HG03520 (cell line): ENCODE results near the gene AFDN.
"Not testable (repeated sequence)": the region's sequence is repeated elsewhere in the genome, so short reads cannot be mapped to it uniquely, and the experiment has no call there.

Experiments used
- ATAC-seq: cut with Tn5 transposase; IDR thresholded peaks from one replicate; pipeline ENCODE4 v1.9.1; 2021; ENCODE audit warnings: mild to moderate bottlenecking, moderate library complexity; ENCODE audit not compliant: unreplicated experiment

Gene AFDN

GRCh38 chr6:167976116-167976657, 149.5 kb downstream of the AFDN start:
- ATAC-seq: not testable (repeated sequence)

- no peak for ATAC-seq
Measured at GRCh38 chr6:167976708-167977107, 150.0 kb downstream of the AFDN start.

- no peak for ATAC-seq
Measured at GRCh38 chr6:167977717-167978467, 151.2 kb downstream of the AFDN start.

GRCh38 chr6:167978607-167979006, 151.9 kb downstream of the AFDN start:
- no peak for ATAC-seq

DNA sequence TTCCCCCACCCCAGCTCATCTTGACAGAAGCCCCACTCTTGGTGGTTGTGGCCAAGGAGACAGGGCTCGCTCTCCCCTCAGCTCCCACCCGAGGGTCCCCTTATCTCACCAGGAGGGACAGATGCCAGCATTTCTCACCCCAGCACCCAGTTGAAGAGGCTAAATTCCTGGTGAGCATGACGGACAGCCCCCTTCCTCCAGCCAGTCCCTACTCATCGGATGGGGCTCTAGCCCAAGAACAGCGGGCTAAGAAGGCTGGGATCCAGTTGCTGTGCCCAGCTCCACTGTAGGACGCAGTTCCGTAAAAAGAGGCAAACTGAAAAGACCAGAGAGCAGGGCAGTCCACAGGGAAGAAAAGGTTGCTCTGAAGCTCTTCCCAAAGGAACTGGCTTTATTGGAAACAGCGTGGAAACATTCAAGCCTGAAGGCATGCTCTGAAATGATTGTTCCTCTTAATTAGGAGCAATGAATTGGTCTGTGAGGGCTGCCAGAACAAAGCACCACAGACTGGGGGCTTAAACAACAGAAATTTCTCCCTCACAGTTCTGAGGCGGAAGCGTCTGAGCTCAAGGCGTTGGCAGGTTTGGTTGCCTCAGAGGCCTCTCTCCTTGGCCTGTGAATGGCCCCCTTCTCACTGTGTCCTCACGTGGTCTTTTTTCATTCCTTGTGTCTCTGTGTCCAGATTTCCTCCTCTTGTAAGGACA, 152.9 kb downstream of the AFDN start:
- ATAC-seq: no peak

DNA sequence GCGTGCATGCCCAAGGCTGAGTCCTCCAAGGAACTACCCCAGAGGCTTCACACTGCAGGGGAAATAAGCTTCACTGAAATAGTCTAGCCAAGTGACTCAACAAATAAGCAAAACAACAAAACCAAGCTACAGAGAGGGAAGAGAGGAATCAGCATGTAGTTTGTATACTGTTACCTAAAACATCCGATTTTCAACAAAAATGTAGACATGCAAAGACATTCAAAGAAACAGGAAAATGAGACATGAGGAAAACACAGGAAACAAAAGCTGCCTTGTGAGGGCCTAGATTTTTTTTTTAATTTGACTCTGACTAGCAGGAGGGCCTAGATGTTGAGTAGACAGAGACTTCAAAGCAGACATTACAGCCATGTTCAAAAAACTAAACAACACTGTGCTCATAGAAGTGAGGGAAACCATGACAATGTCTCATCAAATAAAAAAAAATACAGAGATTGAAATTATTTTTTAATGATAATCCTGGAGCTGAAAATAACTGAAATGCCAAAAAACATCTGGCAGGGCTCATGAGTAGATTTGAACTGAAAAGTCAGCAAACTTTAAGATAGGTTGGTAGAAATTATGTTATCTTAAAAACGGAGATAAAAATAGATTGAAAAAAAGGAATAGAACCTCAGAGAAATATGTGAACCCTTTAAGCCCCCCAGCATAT, 154.3 kb downstream of the AFDN start:
- no peak for ATAC-seq

DNA sequence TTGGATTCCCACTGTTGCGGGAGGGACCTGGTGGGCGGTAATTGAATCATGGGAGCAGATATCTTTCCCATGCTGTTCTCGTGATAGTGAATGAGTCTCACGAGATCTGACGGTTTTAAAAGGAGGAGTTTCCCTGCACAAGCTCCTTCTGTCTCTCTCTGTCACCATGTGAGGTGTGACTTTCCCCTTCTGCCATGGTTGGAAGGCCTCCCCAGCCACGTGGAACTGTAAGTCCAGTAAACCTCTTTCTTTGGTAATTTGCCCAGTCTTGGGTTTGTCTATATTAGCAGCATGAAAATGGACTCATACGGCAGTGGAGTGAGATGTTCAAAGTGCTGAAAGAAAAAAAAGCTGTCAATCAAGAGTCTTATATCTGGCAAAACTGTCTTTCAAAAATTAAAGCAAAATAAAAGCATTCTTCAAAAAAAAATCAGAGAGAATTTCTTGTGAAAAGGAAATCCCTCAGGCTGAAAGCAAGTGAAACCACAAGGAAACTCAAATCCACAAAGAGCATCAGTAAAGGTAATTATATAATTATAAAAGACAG, 155.3 kb downstream of the AFDN start:
- no peak for ATAC-seq

- no peak for ATAC-seq
Measured at GRCh38 chr6:167984144-167984719, 157.5 kb downstream of the AFDN start.

DNA sequence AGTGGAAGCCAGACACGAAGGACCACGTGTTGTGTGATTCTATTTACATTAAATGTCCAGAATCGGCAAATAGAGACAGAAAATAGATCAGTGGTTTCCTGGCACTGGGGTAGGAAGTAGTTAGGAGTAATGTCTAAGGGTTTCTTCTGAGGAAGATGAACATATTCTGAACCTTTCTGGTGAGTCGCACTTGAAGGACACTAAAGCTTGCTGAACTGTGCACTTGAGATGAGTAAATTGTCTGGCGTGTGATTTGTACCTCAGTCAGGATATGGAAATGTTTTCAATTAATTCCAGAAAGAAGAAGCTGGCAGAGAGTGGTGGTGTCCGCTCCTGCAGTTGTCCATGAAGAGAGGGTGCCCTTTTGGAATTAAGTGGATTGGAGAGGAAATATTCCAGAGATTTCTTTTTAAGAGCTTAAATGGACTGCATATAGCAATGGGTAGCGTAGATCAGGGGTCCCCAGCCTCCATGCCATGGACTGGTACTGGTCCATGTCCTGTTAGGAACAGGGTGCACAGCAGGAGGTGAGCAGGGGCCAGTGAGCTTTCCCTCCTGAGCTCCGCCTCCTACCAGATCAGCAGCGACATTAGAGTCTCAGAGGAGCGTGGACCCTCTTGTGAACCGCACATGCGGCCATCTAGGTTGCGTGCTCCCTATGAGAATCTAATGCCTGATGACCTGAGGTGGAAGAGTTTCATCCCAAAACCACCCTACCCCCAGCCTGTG, 158.3 kb downstream of the AFDN start:
- ATAC-seq: no peak

GRCh38 chr6:167985911-167986595, 159.3 kb downstream of the AFDN start:
- no peak for ATAC-seq

DNA sequence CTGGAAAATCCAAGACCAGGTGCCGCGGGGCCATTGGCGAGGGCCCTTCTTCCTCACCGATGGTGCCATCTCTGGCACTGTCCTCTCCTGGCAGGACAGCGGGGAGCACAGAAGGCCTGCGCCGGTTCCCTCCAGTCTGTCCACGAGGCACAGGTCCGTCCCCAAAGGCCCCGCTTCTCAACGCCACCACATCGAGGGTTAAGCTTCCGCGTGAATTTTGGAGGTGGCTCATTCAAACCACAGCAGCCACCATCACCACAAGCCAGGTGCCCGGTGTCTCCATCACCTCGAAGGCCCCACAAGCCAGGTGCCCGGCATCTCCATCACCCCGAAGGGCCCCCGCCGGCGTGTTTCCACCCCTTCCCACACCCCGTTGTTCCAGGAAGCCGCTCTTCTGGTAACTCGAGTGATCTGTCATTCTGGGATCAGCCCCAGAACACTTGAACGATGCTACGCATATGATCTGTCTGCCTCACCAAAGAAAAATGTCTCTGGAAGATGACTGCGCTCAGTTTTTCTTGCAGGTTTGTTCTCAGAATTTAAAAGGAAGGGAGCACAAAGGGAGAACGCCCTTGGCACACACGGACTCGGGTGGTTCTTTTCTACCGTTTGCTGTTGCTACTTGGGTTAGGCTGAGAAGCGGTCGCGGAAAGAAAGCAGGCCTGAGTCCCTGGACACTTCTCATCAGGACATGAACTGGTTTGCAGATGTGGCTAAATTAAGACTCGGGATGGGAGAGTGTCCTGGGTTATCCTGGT, 160.9 kb downstream of the AFDN start:
- no peak for ATAC-seq

- no peak for ATAC-seq
Measured at GRCh38 chr6:167988154-167988495, 161.4 kb downstream of the AFDN start.

- ATAC-seq: no peak
Measured at GRCh38 chr6:167988945-167989841, 162.5 kb downstream of the AFDN start.

GRCh38 chr6:167990016-167990945, 163.6 kb downstream of the AFDN start:
- ATAC-seq: no peak

- no peak for ATAC-seq
Measured at GRCh38 chr6:167993169-167993568, 166.5 kb downstream of the AFDN start.

DNA sequence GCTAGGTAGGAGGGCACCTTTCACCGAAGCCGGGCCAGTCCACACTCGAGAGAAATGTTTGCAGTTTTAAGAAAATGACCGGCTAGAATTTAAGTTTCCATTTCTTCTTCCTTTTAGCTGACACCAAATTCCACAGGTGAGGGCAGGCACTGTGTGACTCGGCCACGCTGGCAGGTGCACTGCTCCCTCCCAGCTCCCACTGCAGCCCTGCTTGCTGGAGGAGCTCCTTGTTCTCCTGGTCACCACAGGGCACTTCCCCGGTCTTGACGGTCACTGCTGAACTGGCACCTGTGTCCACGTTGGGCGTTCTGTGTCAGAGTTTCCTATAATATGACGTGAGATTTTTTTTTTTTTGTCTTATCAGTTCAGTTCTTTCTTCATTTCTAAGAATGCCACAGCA, 167.1 kb downstream of the AFDN start:
- ATAC-seq: no peak

DNA sequence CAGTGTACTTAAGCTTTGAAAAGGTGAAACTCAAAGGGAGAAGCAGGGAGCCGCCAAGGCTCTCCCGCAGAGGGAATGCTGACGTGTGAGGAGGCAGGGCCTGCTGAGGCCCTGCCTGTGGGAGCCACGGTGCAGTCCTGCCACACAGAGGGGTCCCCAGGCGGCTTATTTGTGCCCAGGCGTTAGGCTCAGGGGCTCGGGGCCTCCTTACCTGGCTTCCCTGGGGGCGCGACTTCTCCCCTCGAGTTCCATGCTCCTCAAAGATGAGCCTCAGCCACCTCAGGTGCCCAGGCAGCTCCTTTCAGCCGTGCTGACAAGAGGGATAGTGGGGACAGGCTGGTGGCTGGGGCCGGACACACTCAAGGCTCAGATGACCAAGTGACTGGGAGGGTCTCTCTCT, 168.6 kb downstream of the AFDN start:
- no peak for ATAC-seq
